Loucy (cell line): ENCODE measurements around the gene STRA8.
A peak's percentile ranks its signal among the peaks of the same experiment; 100 is the strongest.

Source experiments
- H2AFZ ChIP-seq: fragments of 200-600 bp; sonication (generic); 2 replicates; pipeline ENCODE4 v1.6.0; 2016; ENCODE audit warnings: antibody characterized with exemption, mild to moderate bottlenecking, low read length, moderate library complexity
- H3F3A ChIP-seq: fragments of 200-600 bp; 2 replicates; pipeline ENCODE4 v1.6.0; 2016; ENCODE audit warnings: antibody characterized with exemption, low read depth, mild to moderate bottlenecking
- H3K27me3 ChIP-seq: fragments of 200-600 bp; sonication (generic); 2 replicates; pipeline ENCODE4 v1.6.1; 2014; ENCODE audit warnings: low read length, mild to moderate bottlenecking; ENCODE audit not compliant: insufficient read depth, poor library complexity, severe bottlenecking
- H3K36me3 ChIP-seq: fragments of 200-600 bp; sonication (generic); 2 replicates; pipeline ENCODE4 v1.6.1; 2016; ENCODE audit warnings: low read length; ENCODE audit not compliant: insufficient read depth
- H3K4me1 ChIP-seq: fragments of 200-600 bp; sonication (generic); 2 replicates; pipeline ENCODE4 v1.5.1; 2014; ENCODE audit warnings: low read length, mild to moderate bottlenecking; ENCODE audit not compliant: insufficient read depth, poor library complexity, severe bottlenecking
- H3K4me2 ChIP-seq: fragments of 200-600 bp; sonication (generic); 2 replicates; pipeline ENCODE4 v1.6.0; 2014; ENCODE audit warnings: antibody characterized with exemption, low read length, low read depth, mild to moderate bottlenecking; ENCODE audit not compliant: poor library complexity, severe bottlenecking
- H3K4me3 ChIP-seq: fragments of 200-600 bp; sonication (generic); 2 replicates; pipeline ENCODE4 v1.5.1; 2014; ENCODE audit warnings: low read length, mild to moderate bottlenecking, mixed read lengths; ENCODE audit not compliant: poor library complexity, severe bottlenecking
- H3K79me2 ChIP-seq: fragments of 200-600 bp; sonication (generic); 2 replicates; pipeline ENCODE4 v1.6.1; 2014; ENCODE audit warnings: low read length; ENCODE audit not compliant: insufficient read depth
- H3K9ac ChIP-seq: fragments of 200-600 bp; sonication (generic); 2 replicates; pipeline ENCODE4 v1.6.0; 2014; ENCODE audit warnings: mild to moderate bottlenecking, low read depth, low read length, moderate library complexity; ENCODE audit not compliant: poor library complexity, severe bottlenecking
- H3K9me2 ChIP-seq: fragments of 200-600 bp; sonication (generic); replicated peaks from 2 replicates; pipeline ENCODE4 v1.6.1; 2016; ENCODE audit warnings: low read depth, low read length, mixed read lengths
- H3K9me3 ChIP-seq: fragments of 200-600 bp; sonication (generic); 2 replicates; pipeline ENCODE4 v1.6.1; 2014; ENCODE audit warnings: mild to moderate bottlenecking, antibody characterized with exemption, low read length, low read depth; ENCODE audit not compliant: insufficient read depth
- H4K20me1 ChIP-seq: fragments of 200-600 bp; sonication (generic); 2 replicates; pipeline ENCODE4 v1.6.0; 2014; ENCODE audit warnings: antibody characterized with exemption, low read length, mild to moderate bottlenecking; ENCODE audit not compliant: insufficient read depth, poor library complexity, severe bottlenecking
- CTCF ChIP-seq: fragments of 200-600 bp; sonication (generic); conservative IDR thresholded peaks from 2 replicates; pipeline ENCODE4 v1.5.1; 2014; ENCODE audit warnings: mild to moderate bottlenecking, antibody characterized with exemption, low read length
- EZH2phosphoT487 ChIP-seq: fragments of 200-600 bp; IDR thresholded peaks from 2 replicates; pipeline ENCODE4 v1.6.1; 2018; ENCODE audit warnings: antibody characterized with exemption, mild to moderate bottlenecking, moderate library complexity, borderline replicate concordance

STRA8 gene

GRCh38 chr7:135281363-135281949 is 47.8 kb downstream of the STRA8 start:
- no peaks in the 10 kb centered on the region for H3K9me3 ChIP-seq
- no peak overlapping the region for H3K4me2 ChIP-seq
- no peaks in the 10 kb centered on the region for H3K36me3 ChIP-seq
- H3K9ac ChIP-seq = no peak overlapping the region
- no peaks in the 10 kb centered on the region for H3K9me2 ChIP-seq
- TF ChIP-seq EZH2phosphoT487 (no peak), CTCF (peak; percentile 100)
- H2AFZ ChIP-seq = peak overlapping the region; percentile 66
- H3K27me3 ChIP-seq = no peaks in the 10 kb centered on the region
- no peak overlapping the region for H3K4me3 ChIP-seq
- no peaks in the 10 kb centered on the region for H3K79me2 ChIP-seq
- H3F3A ChIP-seq = no peaks in the 10 kb centered on the region
- H3K4me1 ChIP-seq = no peaks in the 10 kb centered on the region
- H4K20me1 ChIP-seq = no peaks in the 10 kb centered on the region

GRCh38 chr7:135282561-135283254 is 49.1 kb downstream of the STRA8 start:
- Histone ChIP-seq H3K9me3 (no peaks in the 10 kb centered on the region), H3K9ac (no peak overlapping the region), H3K4me1 (no peaks in the 10 kb centered on the region), H3K4me2 (no peak overlapping the region), H3F3A (no peaks in the 10 kb centered on the region), H3K79me2 (no peaks in the 10 kb centered on the region), H2AFZ (no peak overlapping the region), H3K4me3 (no peak overlapping the region), H4K20me1 (no peaks in the 10 kb centered on the region), H3K36me3 (no peaks in the 10 kb centered on the region), H3K9me2 (no peaks in the 10 kb centered on the region), H3K27me3 (no peaks in the 10 kb centered on the region)
- TF ChIP-seq CTCF (no peak), EZH2phosphoT487 (no peak)

- H4K20me1 ChIP-seq = no peaks in the 10 kb centered on the region
- TF ChIP-seq EZH2phosphoT487 = no peak
- no peak for TF ChIP-seq CTCF
Observed at GRCh38 chr7:135283959-135284638, 50.5 kb downstream of the STRA8 start.

More at GRCh38 chr7:135283959-135284638, 50.5 kb downstream of the STRA8 start:
- no peaks in the 10 kb centered on the region for H3K9me3 ChIP-seq
- no peak overlapping the region for H3K4me2 ChIP-seq
- no peaks in the 10 kb centered on the region for H3K4me1 ChIP-seq
- H3K9ac ChIP-seq = no peak overlapping the region
- H3F3A ChIP-seq = no peaks in the 10 kb centered on the region
- no peak overlapping the region for H3K4me3 ChIP-seq
- no peaks in the 10 kb centered on the region for H3K9me2 ChIP-seq
- H2AFZ ChIP-seq = no peak overlapping the region
- H3K79me2 ChIP-seq = no peaks in the 10 kb centered on the region
- no peaks in the 10 kb centered on the region for H3K36me3 ChIP-seq
- H3K27me3 ChIP-seq = no peaks in the 10 kb centered on the region
